ENCODE measurements around the gene ZNF775.

The ZNF775 gene

GRCh38 chr7:150351587-150352194, 27.4 kb upstream of the ZNF775 start:
- no peak for DNase-seq

DNA sequence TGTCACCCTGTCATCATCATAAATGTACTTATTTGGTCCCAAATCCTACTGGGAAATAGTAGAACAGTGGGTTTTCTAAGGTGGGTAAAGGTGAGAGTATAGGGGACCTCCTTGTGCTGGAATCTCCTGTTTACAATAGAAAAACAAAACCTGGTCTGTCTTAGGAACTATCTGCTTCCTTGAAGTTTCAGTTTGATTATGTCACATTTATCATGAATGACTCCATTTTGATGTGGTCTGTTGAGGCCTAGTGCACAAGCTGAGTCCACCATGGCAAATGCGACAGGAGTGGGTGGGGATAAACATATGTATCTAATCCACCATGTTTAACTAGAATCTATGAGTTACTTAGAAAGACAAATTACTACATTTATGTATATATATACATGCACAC, 23.5 kb upstream of the ZNF775 start:
- DNase-seq: no peak

DNA sequence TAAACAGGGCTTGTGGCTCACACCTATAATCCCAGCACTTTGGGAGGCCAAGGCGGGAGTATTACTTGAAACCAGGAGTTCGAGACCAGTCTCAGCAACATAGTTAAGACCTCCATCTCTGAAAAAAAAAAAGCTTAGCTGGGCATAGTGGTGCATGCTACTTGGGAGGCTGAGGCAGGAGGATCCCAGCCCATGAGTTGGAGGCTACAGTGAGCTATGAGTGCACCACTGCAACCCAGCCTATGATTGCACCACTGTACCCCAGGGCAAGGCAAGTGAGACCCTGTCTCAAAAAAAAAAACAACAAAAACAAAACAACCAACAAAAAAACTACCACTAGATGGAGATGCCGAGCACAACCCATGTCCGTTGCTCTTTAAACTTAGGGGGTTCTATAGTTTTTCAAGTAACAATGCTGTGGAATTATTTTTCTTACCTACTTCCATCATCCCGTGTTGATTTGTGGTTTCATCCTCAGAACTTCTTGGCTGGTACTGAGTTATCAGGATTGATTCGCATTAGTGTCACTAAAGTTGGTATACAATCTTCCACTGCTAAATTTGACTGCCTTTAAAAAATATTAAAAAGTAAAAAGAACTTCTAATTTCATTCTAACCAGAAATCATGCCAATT, 22.7 kb upstream of the ZNF775 start:
- DNase-seq: peak; percentile 52

DNA sequence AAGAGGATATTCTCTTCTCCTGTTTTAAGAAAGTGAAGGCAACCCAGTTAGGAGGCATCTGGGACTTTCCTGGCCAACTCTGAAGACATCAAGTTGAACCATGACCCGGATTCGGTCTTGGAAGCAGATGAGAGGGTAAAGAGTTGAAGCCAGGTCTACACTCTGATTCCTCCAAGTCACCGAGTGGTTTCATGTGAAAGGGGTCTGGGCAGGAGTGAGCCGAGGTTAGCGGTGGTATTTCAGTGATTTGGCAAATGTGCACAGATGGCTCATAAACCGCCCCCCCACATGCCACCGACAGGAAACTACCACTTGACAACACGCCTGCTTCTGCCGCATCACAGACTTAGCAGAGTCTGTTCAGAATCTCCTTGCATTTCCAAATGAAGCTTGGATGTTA, 21.9 kb upstream of the ZNF775 start:
- peak; percentile 78 for DNase-seq

DNA sequence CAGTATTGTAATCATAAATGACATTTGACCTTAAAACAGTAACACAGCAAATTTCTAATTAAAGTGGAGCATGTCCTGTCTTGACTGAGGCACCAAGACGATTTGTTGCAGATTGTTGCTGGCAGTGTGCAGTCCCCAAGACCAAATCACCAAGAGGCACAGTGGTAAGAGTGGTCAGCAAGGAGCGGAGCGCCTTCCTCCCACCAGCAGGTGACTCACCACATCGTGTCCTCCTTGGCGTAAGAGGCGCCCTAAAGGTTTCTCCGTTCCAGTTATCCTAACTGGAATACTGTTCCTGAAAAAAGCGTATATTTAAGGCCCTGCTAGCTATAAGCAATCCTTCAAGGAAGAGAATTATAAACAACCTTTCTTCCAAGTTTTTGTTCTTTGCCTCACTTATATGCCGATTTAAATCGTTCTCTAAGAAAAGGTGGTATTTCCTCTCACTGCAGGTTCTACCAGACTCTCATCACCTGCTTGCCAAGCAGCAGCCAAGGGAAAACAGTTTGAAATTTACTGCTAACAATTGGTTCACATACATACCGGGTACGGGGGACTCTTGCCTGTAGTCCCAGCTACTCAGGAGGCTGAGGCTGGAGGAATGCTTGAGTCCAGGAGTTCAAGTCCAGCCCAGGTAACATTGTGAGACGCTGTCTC, 21.2 kb upstream of the ZNF775 start:
- no peak for DNase-seq

DNA sequence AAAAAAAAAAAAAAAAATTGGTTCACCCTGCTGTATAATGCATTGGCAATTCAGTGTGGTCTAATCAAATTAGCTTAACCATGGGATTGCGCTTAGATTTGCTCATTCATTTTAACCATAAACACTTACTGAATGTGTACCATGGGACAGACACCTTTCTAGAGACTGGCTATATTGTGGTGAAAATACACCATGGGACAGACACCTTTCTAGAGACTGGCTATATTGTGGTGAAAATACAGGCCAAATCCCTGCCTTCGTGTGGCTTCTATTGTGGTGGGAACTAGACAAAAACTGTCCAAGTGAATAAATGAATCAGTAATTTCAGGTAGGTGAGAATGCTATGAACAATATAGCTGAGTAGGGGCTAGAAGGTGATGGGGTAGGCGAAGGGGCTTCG, 20.7 kb upstream of the ZNF775 start:
- DNase-seq: no peak

- DNase-seq: peak; percentile 29
These were observed 20.0 kb upstream of the ZNF775 start for GRCh38 chr7:150358988-150359621.

DNA sequence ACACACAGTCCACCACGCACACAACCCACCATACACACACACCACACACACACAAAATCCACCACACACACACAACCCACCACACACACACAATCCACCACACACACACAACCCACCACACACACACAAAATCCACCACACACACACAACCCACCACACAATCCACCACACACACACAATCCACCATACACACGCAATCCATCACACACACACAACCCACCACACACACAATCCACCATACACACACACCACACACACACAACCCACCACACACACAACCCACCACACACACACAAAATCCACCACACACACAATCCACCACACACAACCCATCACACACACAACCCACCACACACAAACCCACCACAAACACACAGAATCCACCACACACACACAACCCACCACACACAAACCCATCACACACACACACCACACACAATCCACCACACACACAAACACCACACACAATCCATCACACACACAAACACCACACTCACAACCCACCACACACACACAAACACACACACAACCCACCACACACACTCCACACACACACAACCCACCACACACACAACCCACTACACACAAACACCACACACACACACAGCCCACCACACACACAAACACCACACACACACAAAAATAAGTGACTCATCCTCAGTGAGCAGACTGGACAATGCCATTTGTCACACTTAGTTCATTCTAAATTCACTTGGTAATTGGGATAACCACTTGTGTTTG, 19.3 kb upstream of the ZNF775 start:
- DNase-seq: no peak

DNA sequence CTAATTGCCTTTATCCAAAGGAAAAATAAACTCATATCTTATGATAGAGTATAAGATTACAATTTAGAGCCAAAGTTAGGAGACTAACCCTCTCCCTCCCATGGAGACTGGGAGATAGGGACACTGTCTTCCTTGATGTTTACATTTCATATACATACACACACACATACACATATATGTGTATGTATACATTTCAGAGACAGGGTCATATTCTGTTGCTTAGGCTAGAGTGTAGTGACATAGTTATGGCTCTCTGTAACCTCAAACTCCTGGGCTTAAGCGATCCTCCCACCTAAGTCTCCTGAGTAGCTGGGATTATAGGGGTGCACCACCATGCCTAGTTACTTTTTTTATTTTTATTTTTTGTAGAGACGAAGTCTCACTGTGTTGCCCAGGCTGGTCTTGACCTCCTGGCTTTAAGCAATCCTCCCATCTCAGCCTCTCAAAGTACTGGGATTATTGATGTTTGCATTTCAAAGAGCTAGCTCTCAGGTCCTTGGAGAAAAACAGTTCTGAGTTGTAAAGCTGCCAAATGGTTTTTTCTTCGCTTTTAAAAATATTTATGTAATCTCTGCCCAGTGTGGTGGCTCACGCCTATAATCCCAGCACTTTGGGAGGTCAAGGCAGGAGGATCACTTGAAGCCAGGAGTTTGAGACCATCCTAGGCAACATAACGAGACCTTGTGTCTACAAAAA, 18.6 kb upstream of the ZNF775 start:
- no peak for DNase-seq

DNA sequence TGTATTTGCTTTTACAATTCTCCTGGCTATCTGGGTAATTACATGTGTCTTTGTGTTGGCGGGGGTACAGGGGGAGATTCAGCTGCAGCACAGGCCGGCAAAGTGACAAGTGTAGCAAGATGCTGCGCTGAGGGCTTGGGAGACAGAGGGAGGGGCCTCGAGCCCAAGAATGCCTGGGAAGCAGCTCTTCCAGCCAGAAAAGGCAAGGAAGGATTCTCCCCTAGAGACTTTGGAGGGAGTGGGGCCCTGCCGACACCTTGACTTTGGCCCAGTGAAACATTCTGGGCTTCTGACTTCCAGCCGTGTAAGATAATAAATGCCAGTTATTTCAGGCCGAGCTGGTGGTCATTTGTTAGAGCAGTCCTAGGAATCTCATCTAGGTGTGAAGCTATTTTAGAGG, 17.7 kb upstream of the ZNF775 start:
- no peak for DNase-seq

- DNase-seq: no peak
These were observed 17.1 kb upstream of the ZNF775 start for GRCh38 chr7:150361807-150362621.

GRCh38 chr7:150363370-150363769, 15.8 kb upstream of the ZNF775 start:
- DNase-seq: no peak

GRCh38 chr7:150363872-150364271, 15.3 kb upstream of the ZNF775 start:
- no peak for DNase-seq

DNA sequence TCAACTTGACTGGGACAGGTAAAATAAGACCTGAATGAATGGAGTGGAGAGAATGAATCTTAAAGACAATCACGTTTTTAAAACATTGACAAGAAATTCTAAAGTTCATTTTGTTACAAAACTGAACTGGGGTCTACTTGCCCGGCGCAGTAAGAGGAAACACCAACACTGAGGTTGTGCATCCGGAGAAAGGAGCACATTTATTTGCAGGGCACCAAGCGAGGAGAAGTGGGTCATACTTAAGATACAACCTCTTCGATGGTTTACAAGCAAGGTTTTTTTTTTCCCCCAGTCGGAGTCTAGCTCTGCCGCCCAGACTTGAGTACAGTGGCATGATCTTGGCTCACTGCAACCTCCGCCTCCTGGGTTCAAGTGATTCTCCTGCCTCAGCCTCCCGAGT, 13.9 kb upstream of the ZNF775 start:
- no peak for DNase-seq

DNA sequence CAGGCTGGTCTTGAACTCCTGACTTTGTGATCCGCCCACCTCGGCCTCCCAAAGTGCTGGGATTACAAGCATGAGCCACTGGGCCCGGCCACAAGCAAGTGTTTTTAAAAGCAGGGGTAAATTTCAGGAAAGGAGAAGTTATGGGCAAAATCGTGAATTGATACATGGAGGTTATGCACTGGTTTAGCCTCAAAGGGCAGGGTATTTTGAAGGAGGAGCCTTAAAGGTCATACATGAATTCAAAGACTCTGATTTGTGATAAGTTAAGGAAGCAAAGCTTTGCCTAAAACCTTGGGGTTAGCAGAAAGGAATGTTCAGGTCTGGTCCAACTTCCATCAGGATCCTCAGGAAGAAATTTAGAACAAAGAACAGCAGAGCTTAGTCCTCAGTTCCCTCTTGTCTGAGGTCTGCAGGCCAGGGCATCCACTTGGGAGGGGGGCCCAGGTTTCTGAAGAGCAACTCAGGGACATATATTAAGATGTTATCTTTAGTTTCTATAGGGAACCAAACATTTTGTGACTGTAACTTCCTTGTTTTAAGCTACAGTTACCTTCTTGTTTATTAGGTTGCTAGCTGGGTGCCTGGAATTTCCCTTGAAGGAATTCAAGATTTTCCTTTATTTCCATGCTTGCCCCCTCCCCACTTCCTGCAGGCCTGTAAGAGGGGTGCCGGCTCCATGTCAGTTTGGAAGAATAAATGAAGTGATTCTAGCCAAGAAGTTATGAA, 13.3 kb upstream of the ZNF775 start:
- peak; percentile 23 for DNase-seq

DNA sequence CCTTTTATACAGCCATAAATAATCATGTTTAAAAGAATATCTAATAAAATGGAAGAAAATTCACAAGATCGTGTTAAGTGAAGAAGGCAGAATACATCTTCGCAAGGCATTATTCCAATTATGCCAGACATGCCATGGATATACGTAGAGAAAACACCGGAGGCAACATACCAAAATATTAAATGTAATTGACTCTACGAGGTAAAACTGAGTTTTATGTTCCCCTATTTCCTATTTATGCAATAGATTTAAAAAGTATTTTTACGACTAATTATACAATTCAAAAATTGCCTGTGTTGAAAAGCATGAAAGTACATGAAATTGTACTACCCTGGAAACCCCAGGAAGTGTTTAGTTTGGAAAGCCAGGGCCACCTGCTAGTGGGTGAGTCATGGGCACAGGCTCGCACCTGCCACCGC, 11.4 kb upstream of the ZNF775 start:
- no peak for DNase-seq

- peak; percentile 83 for DNase-seq
These were observed 10.8 kb upstream of the ZNF775 start, which contains the start of gene REPIN1 for GRCh38 chr7:150368096-150368883. REPIN1 (plus strand) TSS chr7:150368822; CDS start chr7:150369712, 890 bp downstream.

DNA sequence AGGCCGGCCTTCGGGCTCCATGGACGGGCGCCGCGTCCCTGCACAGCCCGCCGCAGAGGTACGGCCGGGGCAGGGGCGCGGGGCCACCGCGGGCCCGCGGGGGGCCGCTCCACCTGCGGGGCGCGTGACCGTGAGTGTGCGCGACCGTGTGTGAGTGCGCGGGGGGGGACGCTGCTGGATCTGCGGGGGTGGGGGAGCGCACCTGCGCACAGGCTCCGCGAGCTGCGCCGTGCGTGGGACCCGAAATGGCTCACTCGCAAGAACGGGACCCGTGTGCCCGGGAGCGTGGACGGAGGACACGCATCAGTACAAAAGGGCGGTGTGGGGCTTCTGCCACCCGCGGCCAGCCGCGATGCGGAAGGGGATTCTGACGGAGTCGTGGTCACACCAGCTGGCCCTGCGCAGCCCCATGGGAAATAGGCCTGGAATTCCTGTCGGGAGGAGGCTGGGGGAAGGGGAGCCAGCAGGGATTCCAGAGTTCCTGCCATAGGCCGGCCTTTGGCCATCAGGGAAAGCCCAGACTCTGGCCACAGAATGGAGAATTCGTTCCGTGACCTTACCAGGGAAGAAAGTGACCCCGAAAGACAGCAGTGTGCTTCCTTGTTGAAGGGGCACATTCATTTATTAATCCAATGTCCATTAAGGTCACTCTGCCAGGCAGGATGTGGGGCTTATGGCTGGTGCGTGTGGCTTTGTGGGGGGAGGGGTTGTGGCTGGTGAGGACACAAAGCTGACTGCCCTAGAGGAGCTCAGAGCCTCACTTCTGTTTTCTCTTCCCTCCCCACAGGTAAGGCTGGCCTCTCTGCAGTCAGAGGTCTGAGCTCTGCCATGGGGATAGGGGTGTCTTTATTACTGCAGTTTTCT, 10.0 kb upstream of the ZNF775 start:
- DNase-seq: peak; percentile 27

Measured in CD4-positive, alpha-beta T cell treated with Interleukin-21 for 1 hour (primary cell).